GM19193 (cell line): ENCODE results near the gene SNRPA1.

ENCODE experiments used
- POLR2A ChIP-seq: IDR thresholded peaks from 4 replicates; pipeline ENCODE4 v1.6.1; 2011; ENCODE audit not compliant: insufficient read depth, insufficient read length; ENCODE audit errors: extremely low read depth

The SNRPA1 gene

DNA sequence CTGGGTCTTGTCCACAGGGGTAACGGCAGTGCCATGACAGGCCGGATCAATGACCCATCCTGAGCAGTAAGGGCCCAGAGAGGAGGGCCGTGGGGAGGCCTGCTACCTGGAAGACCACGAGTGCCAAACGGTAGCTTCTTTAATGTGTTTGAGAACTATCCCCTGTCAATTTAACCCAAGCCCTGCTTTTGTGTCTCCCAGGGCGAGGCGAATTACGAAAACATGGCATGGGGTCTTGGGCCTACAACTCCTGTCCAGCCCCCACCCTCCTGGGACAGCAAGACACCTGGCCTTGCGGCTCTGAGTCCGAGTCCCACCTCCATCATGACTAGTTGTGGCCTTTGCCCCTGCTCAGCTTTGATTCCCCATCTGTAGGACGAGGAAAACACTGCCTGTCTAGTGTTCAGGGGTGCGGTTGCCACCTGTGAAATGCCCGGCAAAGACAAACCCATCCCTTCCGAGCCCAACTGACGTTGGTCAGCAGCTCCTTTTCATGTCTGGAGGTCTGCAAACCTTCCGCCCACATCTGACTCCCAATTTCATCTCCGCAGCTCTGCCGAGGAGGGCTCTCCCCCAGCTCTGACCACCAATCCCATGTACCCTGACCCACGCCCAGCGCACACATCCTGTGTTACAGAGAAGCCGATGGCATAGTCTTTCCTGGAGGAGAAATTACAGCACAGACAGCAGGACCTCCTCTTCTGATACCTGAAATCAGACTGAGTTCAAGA, 28.9 kb upstream of the SNRPA1 start:
- no peak for TF ChIP-seq POLR2A

DNA sequence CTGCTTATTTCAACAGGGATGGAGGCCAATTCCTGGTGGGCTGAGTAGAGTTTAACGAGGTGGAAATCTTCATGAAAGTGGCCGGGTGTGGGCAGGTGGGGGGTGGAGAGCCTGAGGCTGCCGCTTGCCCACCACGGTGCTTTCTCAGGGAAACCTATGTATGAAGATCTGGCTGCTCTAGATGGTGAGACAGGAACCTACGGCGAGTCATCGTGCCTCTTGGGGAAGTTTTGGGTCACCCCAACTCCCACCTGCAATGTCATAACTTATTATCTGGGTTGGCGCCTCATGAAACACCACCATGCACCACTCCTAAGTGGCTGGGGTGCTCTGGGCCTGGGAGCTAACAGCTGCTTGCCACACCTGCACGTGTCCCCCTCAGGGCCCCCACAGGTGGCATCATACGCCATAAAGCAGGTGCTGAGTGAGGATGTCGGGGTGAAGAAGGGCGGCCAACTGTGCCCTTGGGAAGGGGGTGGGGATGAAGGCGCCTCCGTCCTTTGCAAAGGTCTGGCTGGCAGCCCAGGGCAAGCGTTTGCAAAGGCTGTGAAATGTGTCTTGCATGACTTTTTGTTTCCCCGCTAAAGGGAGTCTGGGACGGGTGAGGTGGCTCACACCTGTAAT, 27.9 kb upstream of the SNRPA1 start:
- TF ChIP-seq POLR2A = no peak

DNA sequence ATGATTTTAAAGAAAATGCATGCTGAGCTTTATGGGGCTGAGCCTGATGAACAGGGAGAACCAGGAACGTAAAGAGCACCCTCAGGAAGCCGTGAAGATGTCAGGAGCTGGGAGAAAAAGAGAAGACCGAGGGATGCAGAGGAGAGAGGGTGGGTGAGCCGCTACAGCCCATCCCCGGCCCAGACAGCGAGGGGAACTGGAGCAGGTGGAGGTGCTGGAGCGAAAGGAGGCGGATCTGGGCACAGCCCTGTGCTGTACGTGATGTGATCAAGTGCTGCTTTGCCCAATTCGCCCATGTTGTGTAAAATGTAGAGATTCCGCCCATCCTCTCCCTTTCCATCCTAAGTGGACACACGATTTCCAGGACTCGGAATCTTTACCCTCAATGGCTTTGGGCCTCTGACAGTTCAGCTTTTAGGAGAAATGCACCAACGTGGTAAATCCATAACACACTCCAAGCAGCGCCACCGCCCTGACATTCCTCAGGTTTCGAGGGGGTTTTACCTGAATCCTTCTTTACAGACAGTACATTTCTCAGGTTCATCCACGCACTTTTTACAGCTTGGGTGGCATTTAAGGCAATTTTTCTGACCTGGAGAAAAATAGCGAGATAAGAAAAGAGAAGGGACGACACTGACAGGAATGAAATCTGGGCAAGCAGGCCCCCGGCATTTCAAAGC, 27.1 kb upstream of the SNRPA1 start:
- TF ChIP-seq POLR2A = no peak

DNA sequence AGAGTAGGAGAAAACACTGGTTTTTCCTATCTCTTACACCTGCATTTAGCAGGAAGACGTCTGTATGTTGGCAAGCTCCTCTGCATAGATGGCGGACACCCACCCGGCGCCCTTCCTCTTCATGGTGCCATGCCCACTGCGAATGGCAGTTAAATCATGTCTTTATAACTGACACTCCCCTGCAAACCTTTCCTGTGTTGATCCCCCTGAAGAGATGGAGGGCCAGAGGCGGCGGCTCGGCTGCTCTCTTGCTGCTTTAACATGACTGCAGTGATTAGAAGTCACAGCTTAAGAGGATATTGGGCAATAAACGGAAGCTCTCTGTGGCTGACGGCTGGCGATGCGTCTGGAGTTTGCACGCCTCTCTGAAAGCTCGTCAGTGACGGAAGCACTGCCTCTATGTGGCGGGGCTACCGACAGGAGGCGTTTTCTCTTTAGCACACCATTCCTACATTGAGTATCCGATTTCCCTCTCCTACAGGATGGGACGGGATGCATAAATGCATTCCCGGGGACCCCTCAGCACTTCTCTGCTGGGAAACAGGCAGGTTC, 25.5 kb upstream of the SNRPA1 start:
- TF ChIP-seq POLR2A = no peak

DNA sequence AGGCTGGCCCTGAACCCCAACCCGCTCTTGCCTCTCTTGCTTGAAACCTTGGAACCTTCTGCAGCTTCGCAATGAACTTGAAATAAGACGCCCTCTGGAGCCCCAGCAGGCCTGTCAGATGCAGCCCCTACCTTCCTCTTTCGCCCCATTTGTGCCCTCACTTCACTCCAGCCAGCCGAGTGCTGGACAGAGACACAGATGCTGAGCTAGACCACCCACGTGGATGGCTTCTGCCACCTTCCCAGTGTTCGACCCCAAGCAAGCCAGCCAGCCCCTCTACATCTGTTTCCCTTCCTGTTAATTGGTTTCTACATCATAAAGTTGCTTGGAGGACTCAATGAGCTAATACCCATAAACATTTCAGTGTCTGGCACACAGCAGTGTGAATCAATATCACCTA, 23.8 kb upstream of the SNRPA1 start:
- TF ChIP-seq POLR2A = no peak

DNA sequence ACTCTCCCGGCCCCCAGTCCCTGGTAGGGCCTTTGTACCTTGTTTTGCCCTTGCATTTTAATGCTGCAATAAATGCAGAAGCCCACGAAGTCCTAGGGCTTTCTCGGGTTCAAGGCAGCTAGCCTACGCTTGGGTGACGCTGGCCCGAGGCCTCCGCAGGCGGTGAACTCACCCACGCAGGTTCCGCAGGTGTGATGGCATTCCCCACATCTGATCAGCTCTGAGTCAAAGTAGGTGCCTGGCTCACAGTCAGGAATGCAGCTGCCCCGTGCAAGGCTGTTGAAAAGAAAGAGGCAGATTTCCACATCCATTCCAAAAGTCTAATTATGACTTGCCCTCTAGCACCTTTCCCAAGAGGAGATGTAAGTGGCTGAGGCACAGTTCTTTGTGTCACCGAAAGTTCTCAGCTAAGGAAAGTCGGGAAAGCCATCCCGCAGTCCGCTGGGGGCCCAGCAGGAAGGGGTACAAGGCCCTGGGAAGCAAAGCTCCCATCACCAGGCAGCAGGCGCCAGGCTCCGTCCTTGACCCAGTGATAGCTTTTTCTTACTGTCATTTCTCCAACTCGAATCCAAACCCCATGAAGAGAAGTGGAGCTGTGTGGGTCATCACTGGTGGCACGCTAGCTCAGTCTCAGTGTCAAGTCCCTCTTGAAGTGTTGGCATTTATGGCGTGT, 23.2 kb upstream of the SNRPA1 start:
- no peak for TF ChIP-seq POLR2A

DNA sequence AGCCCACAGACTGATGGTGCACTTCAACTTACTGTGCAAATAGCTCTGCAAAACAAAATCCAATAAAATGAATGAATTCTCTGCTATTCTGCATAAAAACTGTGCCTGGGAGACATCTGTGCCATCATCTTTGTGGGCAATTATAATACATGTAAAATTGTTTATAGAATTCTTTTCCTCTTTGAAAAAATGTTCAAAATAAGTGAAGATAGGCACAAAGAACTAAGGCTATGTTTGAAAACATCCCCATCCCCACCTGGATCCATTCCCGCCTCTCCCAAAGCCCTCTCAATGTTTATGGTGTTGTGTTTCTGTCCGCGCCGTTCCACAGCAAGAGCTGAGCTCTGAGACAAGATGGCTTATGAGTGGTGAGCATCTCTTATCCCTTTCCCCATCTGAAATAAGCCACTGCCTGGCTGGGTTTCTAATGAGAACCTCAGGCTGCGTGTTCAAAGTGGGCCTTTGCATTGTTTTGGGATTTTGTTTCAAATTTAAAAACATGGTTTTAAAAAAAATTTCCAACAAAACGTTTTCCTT, 22.4 kb upstream of the SNRPA1 start:
- no peak for TF ChIP-seq POLR2A

DNA sequence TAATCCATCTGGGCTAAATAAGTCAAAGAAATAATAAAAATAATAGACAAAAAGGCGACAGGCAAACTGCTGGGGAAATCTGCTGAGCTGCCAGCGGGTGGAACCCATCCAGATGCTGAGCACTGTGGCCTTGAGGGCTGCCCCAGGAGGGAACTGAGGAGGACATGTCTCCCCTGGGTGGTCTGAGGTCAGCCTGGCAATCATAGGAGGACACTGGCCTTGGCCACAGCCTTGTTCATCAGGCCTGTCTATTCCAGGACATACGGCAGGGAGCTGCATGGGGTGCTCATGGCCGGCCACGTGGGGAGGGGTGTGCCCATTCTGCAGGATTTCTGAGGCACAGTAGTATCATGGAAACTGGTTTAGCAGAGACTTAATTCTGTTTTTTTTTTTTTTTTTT, 21.5 kb upstream of the SNRPA1 start:
- no peak for TF ChIP-seq POLR2A

DNA sequence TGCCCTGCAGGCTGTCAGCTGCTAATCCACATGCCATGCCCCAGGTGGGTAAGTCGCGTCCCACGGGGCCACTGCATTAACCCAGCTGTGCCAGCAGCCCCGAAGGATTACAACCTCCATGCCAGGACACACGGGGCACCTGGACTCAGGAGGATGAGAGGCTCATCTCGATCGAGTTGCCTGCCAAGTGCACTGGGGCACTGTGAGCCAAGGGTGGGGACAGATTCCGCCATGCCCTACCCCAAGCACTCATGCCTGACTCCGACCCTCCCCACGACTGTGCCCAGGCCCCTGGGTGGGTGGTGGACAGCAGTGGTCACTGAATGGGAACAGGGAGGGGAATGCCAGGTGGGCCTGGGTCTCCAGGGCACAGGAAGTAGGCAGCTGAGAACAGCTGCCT, 20.7 kb upstream of the SNRPA1 start:
- TF ChIP-seq POLR2A = no peak

DNA sequence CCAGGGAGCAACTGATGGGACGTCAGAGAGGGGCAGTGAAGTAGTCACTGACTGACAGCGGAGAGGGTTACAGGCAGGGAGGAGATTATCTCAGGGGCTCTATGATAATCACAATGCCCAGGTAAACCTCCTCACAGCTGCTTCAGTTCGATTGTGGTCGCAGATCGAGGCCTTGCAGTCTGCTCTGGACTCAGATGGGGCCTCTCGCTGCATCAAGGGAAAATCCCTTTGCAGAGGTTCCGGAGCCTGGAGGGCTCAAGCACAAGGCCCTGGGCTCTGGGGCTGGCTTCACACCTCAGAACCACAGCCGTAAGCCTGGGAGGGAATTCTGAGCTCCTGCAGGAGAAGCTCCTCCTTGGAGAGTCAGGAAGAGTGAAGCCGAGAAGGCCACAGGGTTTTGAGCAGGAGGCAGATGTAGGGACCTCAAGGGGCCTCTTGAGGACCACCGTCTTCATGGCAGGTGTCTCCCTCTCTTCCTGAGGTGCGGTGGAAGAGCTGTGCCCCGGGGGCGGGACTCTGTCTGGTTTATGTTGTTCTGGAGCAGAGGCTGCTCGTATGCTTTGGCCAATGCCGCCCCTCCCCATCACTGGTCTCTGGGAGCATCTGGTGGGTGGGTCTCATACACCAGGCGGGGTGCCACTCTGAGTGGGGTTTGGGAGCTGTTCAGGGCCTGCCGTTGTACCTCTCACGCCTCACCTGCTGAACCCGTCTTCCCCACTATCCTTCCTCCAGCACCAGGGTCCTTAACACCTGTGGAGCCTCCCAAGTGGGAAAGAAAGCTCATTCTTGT, 19.5 kb upstream of the SNRPA1 start:
- TF ChIP-seq POLR2A = no peak

DNA sequence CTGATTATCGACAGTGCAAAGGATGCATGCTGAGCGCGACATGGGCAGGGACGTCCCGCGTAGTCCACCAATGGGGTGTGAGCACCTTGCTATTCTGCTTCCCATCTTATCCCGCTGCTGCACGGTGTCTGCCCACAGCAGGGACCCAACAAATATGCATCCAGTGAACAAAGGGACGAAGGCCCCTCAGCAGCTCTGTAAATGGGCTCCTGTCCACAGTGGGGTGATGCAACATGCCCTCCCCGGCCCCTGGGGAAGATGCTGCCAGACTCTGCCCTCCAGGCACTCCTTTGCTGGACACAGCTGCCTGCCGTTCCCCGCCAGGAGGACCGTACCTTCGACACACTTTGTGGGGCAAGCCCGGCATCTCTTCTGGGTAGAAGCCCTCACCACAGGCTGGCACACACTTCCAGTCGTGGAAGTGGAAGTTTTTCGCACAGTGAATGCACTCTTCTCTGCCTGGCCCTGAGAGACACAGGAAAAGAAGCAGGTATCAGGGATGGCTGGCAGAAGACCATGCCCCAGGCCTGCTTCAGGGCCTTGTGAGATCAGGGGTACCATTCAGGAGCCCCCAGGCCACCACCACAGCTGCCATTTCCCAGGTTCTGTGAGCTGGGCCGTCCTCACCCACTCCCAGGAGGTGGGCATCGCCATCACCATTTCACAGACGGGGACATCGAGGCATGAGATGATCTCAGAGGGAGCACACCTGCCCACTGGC, 18.2 kb upstream of the SNRPA1 start:
- TF ChIP-seq POLR2A = no peak

DNA sequence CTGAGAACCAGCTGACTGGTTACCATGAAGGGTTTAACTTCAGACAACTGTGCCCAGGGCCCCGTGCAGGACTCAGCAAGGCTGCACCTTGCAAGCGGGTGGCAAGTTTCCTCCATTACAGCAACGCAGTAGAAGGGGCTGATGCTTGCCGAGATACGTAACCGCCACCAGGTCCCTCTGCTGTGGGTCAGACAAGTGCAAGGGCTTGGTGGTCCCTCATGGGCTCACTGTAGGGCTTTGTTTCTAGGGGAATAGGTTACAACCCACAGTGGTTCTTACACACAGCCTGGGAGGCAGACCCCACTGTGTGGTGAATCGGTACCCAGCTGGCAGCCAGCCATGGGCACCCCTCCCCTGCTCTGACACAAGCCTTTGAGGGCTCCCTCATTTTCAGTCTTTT, 15.5 kb upstream of the SNRPA1 start:
- TF ChIP-seq POLR2A = no peak

DNA sequence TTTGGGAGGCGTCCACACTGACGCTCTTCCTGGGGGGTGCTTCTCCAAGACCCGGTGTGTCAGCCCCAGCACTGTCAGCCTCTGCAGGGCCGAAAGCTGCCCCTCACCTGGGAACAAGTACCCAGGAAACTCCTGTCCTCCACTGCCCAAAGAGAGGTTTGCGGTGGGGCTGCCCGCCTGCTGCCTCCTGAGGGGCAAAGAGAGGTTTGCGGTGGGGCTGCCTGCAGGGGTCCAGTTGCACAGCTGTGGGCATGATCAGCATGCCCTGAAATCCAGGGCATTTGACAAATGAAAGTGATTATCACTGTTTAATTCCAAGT, 15.1 kb upstream of the SNRPA1 start:
- TF ChIP-seq POLR2A = no peak

DNA sequence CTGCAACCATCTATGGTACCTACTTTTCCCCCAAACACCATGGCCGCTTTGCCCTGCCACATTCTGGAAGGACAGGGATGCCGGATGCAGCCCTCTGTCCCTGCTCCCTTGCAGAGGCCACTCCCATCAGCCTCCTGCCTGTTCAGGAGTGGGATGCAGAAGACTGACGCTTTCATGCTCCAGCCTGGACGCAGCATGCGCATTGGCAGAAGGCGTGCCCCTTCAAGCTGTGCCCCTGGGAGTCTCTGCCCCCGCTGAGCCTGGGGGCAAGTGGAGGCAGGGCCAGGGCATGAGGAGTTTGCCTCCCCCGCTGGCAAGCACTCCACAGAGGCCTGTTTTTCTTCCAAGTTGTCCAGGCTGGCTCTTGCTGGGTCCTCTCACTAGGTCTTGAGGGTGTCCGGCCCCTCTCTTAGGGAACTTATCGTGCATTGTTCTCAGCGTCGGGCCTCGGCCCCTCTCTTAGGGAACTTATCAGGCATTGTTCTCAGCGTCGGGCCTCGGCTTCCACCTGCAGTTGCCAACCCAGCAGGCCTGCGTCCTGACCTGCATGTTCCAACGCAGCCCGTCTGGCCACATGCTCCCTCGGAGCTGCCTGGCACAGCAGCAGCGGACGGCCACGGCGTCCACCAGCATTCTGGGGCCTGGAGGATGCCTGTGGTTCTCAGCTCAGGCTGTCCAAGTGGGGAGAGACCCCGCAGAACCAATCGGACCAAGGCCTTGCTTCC, 14.6 kb upstream of the SNRPA1 start:
- no peak for TF ChIP-seq POLR2A
